22Rv1 (cell line): ENCODE measurements around the gene TOPBP1.

Experiments
- H3K27ac ChIP-seq: fragments of 450-650 bp; 2 replicates; pipeline ENCODE4 v1.5.1; 2017
- CTCF ChIP-seq: fragments of 450-650 bp; IDR thresholded peaks from 2 replicates; pipeline ENCODE4 v1.5.1; 2017; ENCODE audit warnings: mild to moderate bottlenecking
- ZFX ChIP-seq: fragments of 450-650 bp; IDR thresholded peaks from 2 replicates; pipeline ENCODE4 v1.6.1; 2017; ENCODE audit warnings: antibody characterized with exemption, borderline replicate concordance

Gene TOPBP1

GRCh38 chr3:133606342-133606741 is 55.4 kb downstream of the TOPBP1 start:
- no peak overlapping the region for H3K27ac ChIP-seq
- TF ChIP-seq ZFX = no peak
- no peak for TF ChIP-seq CTCF

GRCh38 chr3:133600572-133601081 is 61.1 kb downstream of the TOPBP1 start:
- no peak for TF ChIP-seq ZFX
- TF ChIP-seq CTCF = no peak
- H3K27ac ChIP-seq = no peak overlapping the region

GRCh38 chr3:133599280-133599679 is 62.5 kb downstream of the TOPBP1 start:
- no peak overlapping the region for H3K27ac ChIP-seq
- TF ChIP-seq ZFX = no peak
- TF ChIP-seq CTCF = no peak

- TF ChIP-seq CTCF = no peak
- TF ChIP-seq ZFX = no peak
- H3K27ac ChIP-seq = no peak overlapping the region
Observed at GRCh38 chr3:133598405-133598804, 63.3 kb downstream of the TOPBP1 start.

GRCh38 chr3:133595341-133595740 is 66.4 kb downstream of the TOPBP1 start:
- no peak for TF ChIP-seq CTCF
- TF ChIP-seq ZFX = no peak
- H3K27ac ChIP-seq = no peak overlapping the region

GRCh38 chr3:133593243-133593642 is 68.5 kb downstream of the TOPBP1 start:
- no peak overlapping the region for H3K27ac ChIP-seq
- no peak for TF ChIP-seq ZFX
- TF ChIP-seq CTCF = no peak

GRCh38 chr3:133592843-133593242 is 68.9 kb downstream of the TOPBP1 start:
- no peak overlapping the region for H3K27ac ChIP-seq

More at GRCh38 chr3:133592843-133593242, 68.9 kb downstream of the TOPBP1 start:
- no peak for TF ChIP-seq CTCF
- no peak for TF ChIP-seq ZFX
